Right ventricle myocardium superior (tissue), 1 donor: ENCODE results near the gene ZNF12. TPM values are rescaled to one million over a fixed set of nuclear protein-coding genes. Genes with fewer than 3 reads are reported as not detected.
"Not testable (repeated sequence)": the region's sequence is repeated elsewhere in the genome, so short reads cannot be mapped to it uniquely, and the experiment has no call there.

Source experiments
- ATAC-seq: fragments of 200-7000 bp; cut with Tn5 transposase; one replicate; pipeline ENCODE4 v1.9.1; 2020; ENCODE audit warnings: mild to moderate bottlenecking; ENCODE audit not compliant: poor library complexity
- DNase-seq: peaks from one replicate; pipeline ENCODE4 v3.0.0-alpha.2; 2020
- intact Hi-C: fragments of 100-400 bp; cut with DNase I; formaldehyde crosslinking; loops from one replicate; pipeline ENCODE4 v1.11.2; 2022
- total RNA-seq: library from RNA; stranded (reverse); fragmentation: NEBNext Ultra II Directional; extraction: Animal tissue kit (Norgen Biotek cat#: 25700); gene quantifications from one replicate; pipeline ENCODE4 v1.2.1, GENCODE V29; 2021
- donor health status: DM: no; HTN: yes; CAD: no; lungs with severe emphysema.

ZNF12 gene
- total RNA-seq, 1 donor from 2014 or later: 12.3 TPM

DNA sequence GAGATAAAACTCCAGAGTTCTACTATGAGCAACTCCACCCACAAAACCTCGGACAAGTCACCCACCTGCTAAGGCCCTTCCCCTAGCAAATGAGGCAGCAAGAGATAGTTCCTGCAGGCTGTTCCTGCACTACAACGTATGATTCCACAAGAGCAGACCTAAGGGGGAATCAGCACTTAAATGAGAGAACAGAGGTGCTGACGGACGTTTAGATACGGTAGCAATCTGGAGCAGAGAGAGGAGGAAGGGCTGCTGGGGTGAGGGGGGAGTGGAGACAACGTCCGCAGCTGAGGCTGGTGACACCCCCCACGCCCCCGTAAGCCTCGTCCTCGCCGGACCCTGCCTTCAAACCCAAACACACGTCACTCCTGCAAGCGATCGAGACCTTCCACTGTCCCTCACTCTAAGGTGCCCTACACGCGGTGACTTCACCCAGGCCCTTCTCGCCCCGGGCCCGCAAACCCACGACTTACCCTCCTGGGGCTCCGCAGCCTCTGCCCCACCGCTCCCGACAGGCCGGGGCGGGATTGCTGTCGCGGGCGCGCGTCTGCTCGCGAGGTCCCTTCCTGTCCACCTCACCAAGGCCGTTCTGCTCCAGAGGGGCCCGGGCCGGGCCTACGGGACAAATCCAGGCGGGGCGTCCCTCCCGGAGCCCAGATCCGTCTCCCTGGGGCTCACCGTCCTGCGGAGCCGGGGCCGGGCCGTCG is 635 bp downstream of the ZNF12 start:
- intact Hi-C loops: no loop called here
- ATAC-seq (peak; percentile 11), DNase-seq (peak; percentile 43)

DNA sequence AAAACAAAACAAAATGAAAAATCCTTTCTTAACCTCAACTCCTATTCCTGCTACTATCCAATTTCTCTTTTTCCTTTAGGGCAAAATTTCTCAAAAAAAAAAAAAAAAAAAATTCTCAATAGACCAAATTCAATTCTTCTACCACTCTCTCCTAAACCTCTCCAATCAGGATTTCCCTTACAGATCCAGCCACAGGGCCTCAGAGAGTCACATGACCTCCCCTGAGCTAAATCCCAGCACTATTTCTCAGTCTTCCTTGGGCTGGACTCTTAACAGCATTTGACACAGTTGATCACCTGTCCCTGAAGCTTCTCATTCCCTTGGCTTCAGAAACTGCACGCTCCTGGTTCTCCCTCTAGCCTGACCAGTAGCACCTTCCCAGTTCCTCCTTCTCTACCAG is 4.9 kb downstream of the ZNF12 start:
- intact Hi-C loops: no loop called here
- ATAC-seq (no peak), DNase-seq (no peak)

DNA sequence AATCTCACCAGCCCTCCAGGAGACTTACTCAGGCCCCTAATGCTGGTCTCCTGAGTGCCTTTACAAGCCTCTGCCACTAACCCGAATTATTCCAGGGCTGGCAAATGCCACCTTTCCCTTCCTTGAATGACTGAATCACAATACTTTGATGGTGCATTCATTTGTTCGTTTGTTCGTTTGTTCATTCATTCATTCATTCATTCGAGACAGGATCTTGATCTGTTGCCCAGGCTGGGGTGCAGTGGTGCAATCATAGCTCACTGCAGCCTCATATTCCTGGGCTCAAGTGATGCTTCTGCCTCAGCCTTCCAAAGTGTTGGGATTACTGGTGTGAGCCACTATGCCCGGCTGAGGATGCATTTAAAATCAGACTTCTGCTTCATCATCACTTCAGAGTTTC is 6.0 kb downstream of the ZNF12 start:
- intact Hi-C loops: no loop called here

DNA sequence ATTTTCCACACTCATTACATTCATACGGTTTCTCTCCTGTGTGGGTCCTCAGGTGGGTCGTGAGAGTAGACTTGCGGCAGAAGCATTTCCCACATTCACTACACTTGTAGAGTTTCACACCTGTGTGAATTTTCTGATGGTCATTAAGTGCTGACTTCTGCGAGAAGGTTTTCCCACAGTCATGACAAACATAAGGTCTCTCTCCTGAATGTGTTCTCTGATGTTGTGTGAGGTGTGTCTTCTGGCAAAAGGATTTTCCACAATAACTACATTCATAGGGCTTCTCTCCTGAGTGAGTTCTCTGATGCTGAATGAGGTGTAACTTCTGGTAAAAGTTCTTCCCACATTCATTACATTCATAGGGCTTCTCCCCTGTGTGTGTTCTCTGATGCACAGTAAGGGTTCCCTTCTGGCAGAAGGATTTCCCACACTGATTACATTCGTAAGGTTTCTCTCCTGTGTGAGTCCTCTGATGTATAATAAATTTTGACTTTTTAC is 15.1 kb downstream of the ZNF12 start:
- DNase-seq: no peak
- intact Hi-C loops: no loop called here
- no peak for ATAC-seq

More for the DNA sequence above, 6.0 kb downstream of the ZNF12 start:
- ATAC-seq (no peak), DNase-seq (no peak)

DNA sequence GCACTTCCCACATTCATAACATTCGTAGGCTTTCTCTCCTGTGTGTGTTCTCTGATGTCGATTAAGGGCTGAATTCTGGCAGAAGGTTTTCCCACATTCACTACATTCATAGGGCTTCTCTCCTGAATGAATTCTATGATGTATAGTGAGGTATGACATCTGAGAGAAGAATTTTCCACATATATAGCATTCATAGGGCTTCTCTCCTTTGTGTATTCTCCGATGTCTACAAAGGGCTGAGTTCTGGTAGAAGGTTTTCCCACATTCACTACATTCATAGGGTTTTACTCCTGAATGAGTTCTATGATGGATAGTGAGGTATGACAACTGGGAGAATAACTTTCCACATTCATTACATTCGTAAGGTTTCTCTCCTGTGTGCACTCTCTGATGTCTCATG is 15.6 kb downstream of the ZNF12 start:
- ATAC-seq (no peak), DNase-seq (no peak)
- intact Hi-C loops: no loop called here

DNA sequence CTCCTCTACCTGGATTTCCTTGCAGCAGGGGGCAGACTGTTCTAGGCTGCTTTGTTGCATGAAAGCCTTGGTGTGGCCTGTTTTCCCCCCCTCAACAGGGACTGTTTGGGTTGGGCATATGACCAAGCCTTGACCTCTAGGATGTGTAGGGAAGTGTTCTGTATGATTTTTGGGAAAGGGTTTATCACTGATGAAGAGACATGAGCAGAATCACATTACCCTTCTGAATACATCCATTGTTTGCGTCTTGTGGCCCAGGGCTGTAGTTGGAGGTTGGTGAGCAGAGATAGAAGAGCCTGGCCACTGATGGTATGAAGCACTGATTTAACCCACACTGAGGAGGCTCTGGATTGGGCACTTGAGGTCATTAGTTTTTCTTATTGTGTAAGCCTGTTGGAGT is 26.6 kb downstream of the ZNF12 start:
- ATAC-seq (no peak), DNase-seq (no peak)
- intact Hi-C loops: no loop called here

DNA sequence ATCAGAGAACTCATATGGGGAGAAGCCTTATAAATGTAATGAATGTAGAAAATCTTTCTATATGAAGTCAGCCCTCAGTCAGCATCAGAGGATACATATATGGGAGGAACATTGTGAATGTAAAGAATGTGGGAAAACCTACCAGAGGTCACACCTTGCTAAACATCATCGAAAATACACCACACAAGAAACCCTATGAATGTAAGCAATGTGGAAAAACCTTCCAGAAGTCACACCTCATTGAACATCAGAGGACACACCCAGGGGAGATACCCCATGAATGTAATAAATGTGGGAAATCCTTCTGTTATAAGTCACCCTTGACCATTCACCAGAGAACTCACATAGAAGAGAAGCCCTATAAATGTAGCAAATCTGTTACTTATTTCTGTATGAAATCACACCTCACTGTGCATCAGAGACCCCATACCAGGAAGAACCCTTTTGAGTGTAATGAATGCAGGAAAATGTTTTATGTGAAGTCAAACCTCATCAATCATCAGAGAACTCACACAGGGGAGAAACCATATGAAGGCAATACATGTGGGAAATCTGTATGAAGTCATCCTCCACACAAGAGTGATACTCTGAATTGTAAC is 30.8 kb downstream of the ZNF12 start:
- DNase-seq (no peak), ATAC-seq (no peak)
- intact Hi-C loops: no loop called here

DNA sequence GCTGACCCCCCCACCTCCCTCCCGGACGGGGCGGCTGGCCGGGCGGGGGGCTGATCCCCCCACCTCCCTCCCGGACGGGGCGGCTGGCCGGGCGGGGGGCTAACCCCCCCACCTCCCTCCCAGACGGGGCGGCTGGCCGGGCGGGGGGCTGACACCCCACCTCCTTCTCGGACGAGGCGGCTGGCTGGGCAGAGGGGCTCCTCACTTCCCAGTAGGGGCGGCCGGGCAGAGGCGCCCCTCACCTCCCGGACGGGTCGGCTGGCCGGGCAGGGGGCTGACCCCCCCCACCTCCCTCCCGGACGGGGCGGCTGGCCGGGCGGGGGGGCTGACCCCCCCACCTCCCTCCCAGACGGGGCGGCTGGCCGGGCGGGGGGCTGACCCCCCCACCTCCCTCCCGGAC is 35.9 kb downstream of the ZNF12 start:
- intact Hi-C loops, ATAC-seq, DNase-seq: not testable (repeated sequence)

DNA sequence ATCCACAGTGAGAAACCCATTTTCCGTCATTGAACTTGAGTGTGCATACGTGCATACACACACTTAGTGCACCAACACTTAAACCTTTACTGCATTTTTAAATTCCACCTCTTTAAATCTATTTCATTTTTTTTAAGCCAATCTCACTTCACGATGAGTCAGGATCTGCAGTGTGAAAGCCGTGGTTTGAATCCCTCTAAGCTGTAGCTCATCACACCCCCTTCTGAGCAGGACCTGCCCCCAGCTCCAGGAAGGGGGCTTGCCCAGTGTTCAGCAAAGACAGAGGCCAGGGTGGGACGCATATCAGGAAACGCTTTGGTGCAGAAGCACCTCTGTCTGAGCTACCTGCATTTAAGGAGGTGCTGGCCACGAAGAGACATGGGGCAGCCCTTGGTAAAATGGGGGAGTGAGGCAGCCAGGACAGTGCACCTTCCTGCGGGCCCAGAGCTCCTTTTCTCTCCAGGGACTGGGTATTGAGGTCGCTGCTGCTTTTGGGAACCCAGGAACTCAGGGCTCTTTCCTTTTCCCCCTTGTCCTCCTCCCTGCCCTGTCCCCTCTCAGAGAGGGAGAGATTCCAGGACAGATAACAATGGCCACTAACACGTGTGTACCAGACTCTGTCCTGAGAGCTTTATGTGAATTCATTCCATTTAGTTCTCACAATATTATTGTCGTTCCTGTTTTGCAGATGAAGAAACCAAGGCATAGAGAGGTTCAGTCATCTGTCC is 48.0 kb downstream of the ZNF12 start:
- intact Hi-C loops: no loop called here
- DNase-seq: no peak
- no peak for ATAC-seq

DNA sequence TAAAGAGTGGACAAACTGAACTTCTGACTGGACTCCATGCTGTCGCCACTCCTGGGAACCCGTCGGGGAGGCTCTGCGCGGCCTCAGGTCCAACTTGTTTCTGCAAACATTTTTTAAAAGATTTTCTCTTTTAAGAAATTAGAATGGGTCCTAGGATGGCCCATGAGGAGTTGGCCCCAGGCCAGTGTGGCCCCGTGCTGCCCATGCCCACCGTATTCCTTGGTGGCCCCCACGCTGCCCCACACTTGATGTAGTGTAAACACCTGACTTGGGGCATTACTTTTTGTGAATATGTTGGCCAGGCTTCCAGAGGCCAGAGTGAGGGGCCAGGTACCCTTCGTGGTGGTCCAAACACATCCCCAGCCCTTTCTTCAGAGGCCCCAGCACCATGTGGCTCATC is 50.3 kb downstream of the ZNF12 start:
- DNase-seq (no peak), ATAC-seq (no peak)

DNA sequence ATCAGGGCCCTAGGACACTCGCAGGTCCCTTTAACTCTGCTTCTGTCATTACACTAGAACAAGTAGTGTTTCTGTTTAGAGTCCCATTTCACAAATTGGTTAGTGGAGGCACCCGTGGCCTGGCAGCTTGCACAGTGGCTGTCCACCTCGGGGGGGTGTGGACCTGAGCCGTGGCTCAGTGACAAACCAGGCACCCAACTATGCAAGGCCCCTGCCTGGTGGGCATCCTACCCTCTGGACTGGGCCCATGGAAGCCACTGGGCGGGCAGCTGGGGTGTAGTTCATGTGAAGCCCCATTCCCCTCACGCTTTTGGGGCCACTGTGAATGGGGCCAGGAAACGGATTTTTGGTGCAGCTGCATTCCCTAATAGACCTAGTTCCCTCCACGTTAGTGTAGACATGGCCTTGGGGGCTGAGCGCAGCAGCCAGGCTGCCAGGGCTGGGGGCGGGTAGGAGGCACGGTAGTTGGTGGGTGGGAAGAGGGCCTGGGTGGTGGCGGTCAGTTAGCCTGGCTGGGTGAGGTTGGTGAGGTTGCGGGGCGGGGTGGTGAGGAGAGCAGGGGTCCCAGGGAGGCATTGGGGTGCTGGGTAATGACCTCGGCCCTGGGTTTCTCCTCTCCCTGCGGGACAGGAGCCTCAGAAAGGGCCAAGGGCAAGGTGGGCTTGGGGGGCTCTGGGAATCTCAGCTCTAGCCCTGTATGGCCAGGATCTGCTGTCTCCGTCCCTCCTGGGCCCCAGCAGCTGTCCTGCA is 50.9 kb downstream of the ZNF12 start:
- ATAC-seq (no peak), DNase-seq (peak; percentile 10)
- intact Hi-C loops: no loop called here

More for the DNA sequence above, 50.3 kb downstream of the ZNF12 start:
- intact Hi-C loops: no loop called here

DNA sequence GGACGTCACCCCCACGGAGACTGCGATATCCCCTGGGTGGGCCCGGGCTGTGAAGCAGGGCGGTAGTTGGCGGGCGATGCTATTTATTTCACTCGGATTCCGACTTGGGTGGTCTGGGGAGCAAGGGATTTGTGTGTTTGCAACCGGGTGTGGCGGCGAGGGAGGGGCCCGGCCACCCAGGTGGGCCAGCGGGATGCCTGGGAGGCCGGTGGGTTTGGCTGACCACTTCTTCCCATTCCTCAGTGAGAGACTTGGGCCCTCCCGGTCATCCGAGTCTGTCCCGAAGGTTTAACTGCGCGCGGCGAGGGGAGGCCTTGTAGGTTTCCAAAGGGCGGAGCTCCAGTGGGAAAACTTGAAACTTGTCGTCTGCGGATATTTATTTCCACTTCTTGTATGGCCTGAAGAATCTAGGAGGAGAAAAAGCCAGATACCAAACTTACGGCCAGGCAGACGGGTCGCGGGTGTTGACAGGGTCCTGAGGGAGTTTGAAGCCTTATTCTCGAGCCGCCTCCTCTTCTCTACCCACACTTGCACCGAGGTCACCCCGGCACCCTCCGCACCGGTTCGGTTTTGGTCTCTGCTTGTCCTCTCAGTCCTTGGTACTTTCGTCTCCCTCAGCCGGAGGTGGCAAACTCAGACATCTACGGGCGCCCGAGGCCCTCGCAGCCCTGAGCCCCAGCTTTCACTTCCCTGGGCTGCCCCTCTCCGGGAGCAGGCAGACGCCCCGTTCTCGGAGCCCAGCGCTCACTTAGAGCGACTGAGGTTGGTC is 51.7 kb downstream of the ZNF12 start:
- intact Hi-C loops: no loop called here
- DNase-seq: no peak

DNA sequence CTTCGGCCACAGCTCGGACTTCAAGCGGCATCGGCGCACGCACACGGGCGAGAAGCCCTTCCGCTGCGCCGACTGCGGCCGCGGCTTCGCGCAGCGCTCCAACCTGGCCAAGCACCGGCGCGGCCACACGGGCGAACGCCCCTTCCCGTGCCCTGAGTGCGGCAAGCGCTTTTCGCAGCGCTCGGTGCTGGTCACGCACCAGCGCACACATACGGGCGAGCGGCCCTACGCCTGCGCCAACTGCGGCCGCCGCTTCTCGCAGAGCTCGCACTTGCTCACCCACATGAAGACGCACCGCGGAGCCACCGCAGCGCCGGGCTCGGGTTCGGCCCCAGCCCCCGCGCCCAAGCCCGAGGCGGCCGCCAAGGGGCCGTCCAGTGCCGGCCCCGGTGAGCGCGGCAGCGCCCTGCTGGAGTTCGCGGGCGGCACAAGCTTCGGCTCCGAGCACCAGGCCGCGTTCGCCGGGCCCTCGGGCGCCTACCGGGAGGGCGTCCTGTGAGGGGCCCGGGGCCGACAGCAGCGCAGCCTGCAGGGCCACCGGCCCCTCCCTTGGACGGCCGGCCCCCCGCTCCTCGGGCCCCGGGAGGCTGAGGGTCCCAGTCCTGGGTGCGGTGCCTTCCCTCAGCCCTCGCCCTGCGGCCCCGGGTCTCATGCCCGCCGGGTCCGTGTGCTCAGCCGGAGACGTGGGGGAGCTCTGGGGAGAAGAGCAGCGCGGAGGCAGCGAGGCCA is 52.5 kb downstream of the ZNF12 start:
- DNase-seq (no peak), ATAC-seq (no peak)
- intact Hi-C loops: no loop called here

More for the DNA sequence above, 51.7 kb downstream of the ZNF12 start:
- ATAC-seq: no peak

DNA sequence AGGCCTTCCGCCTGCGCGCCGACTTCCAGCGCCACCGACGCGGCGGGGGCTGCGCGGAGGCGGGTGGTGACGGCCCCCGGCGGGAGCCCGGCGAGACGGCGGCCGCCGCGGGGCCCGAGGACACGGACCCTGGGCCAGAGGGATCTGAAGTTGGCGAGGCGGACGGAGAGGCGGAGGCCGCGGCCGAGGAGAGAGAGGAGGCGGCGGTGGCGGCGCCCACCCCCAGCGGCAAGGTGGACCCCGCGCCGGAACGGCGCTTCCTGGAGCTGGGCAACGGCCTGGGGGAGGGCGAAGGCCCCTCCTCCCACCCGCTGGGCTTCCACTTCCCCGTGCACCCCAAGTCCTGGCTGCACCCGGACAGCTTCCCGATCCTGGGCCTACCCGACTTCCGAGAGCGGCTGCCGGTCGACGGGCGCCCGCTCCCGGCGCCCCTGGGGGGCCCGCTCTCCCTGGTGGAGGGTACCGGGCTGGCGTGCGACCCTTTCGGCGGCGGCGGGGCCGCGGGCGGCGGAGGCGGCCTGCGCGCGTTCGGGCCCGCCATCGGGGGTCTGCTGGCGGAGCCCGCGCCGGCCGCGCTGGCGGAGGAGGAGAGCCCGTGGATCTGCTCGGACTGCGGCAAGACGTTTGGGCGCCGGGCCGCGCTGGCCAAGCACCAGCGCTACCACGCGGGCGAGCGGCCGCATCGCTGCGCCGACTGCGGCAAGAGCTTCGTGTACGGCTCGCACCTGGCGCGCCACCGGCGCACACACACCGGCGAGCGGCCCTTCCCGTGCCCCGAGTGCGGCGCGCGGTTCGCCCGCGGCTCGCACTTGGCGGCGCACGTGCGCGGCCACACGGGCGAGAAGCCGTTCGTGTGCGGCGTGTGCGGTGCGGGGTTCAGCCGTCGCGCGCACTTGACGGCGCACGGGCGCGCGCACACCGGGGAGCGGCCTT is 53.4 kb downstream of the ZNF12 start:
- DNase-seq (no peak), ATAC-seq (no peak)
- intact Hi-C loops: no loop called here

DNA sequence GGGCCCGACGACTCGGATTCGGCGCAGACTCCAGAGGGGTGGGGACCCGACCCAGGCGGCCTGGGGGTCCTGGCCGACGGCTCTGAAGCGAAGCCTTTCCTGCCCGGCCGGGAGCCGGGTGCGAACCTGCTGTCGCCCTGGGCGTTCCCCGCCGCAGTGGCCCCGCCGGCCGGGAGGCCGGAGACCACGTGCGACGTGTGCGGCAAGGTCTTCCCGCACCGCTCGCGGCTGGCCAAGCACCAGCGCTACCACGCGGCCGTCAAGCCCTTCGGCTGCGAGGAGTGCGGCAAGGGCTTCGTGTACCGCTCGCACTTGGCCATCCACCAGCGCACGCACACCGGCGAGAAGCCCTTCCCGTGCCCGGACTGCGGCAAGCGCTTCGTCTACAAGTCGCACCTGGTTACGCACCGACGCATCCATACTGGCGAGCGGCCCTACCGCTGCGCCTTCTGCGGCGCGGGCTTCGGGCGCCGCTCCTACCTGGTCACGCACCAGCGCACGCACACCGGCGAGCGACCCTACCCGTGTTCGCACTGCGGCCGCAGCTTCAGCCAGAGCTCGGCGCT is 54.2 kb downstream of the ZNF12 start:
- intact Hi-C loops: no loop called here
- no peak for DNase-seq
- ATAC-seq: no peak

DNA sequence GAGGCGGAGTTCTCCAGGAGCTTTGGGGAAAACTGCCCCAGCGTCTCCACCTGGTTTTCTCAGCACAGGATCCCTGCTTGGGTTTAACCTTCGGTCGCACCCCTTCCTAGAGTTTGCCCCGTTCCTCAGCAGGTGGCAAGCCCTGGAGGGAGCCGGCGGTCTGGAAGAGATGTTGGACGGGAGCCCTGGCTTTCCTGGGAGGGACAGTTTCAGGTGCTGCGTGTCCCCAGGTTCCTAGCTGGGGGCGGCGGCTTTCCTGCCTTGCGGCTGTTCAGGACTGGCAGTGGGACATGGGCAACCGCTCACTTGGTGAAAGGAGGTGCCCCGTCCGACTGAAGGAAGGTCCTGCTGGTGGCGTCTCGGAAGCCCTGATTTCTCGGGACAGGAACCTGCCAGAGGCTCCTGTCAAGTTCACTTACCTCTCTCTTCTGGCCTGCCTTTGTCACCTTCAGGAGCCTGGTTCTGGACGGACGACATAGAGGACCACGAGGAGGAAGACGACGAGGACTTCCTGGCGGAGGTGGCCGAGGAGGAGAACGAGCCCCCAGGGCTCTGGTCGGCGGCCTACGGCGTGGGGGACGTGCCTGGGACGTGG is 54.8 kb downstream of the ZNF12 start:
- no peak for ATAC-seq
- DNase-seq: peak; percentile 35
- intact Hi-C loops: no loop called here
